IMR-90 (cell line): Measurements from ENCODE around the gene KRT86. TPM values are rescaled to one million over a fixed set of nuclear protein-coding genes. Genes with fewer than 3 reads are reported as not detected.
A peak's percentile ranks its signal among the peaks of the same experiment; 100 is the strongest.

ENCODE experiments used
- ATAC-seq: fragments of 200-7000 bp; cut with Tn5 transposase; 2 replicates; pipeline ENCODE4 v1.9.1; 2020; ENCODE audit warnings: low read depth, mild to moderate bottlenecking, moderate library complexity
- BruUV-seq: library from RNA; stranded (reverse); fragments of 400-500 nt; replicated peaks from 2 replicates; lab custom pipeline; 2021; lab: Mats Ljungman, UMichigan
- CTCF ChIA-PET: fragments of 300-600 bp; formaldehyde crosslinking; extraction: SDS; loops from one replicate; lab custom pipeline; 2021; ENCODE audit warnings: antibody characterized with exemption; lab: Yijun Ruan, JAX
- POLR2A ChIA-PET: fragments of 300-600 bp; sonication (Branson Sonifier 250); formaldehyde crosslinking; loops from one replicate; lab custom pipeline; 2022; ENCODE audit warnings: antibody characterized with exemption; ENCODE audit not compliant: unreplicated experiment; lab: Charles Lee
- DNase-seq: peaks from one replicate; pipeline ENCODE4 v3.0.0; 2013
- H2AFZ ChIP-seq: replicated peaks from 2 replicates; pipeline ENCODE3; 2013; ENCODE audit warnings: low read length, mild to moderate bottlenecking; ENCODE audit not compliant: poor library complexity
- H2AK5ac ChIP-seq: 2 replicates; pipeline ENCODE4 v1.6.1; 2013; ENCODE audit warnings: low read depth, low read length, inconsistent platforms
- H2AK9ac ChIP-seq: replicated peaks from 2 replicates; pipeline ENCODE3; 2013; ENCODE audit warnings: mild to moderate bottlenecking, low read depth, low read length, moderate library complexity; ENCODE audit not compliant: poor library complexity
- H2BK120ac ChIP-seq: 2 replicates; pipeline ENCODE4 v1.6.1; 2013; ENCODE audit warnings: low read depth, low read length, inconsistent platforms
- H2BK15ac ChIP-seq: 3 replicates; pipeline ENCODE4 v1.6.1; 2013; ENCODE audit warnings: low read depth, low read length, inconsistent platforms
- H2BK20ac ChIP-seq: 2 replicates; pipeline ENCODE4 v1.6.1; 2013; ENCODE audit warnings: low read depth, mild to moderate bottlenecking, inconsistent platforms, low read length, moderate library complexity
- H2BK5ac ChIP-seq: 2 replicates; pipeline ENCODE4 v1.6.1; 2013; ENCODE audit warnings: mild to moderate bottlenecking, low read depth, low read length, inconsistent platforms; ENCODE audit not compliant: poor library complexity, severe bottlenecking
- H3K14ac ChIP-seq: replicated peaks from 2 replicates; pipeline ENCODE4 v1.6.1; 2013; ENCODE audit warnings: low read depth, low read length, inconsistent platforms
- H3K18ac ChIP-seq: 2 replicates; pipeline ENCODE4 v1.6.1; 2013; ENCODE audit warnings: low read depth, low read length, control low read depth
- H3K23ac ChIP-seq: 2 replicates; pipeline ENCODE4 v1.6.1; 2013; ENCODE audit warnings: low read depth, low read length, inconsistent platforms
- H3K27ac ChIP-seq: 2 replicates; pipeline ENCODE4 v1.5.1; 2013; ENCODE audit warnings: mild to moderate bottlenecking, control low read depth, low read length; ENCODE audit not compliant: insufficient read depth
- H3K27me3 ChIP-seq: 2 replicates; pipeline ENCODE4 v1.6.1; 2013; ENCODE audit warnings: low read length; ENCODE audit not compliant: control insufficient read depth, insufficient read depth
- H3K36me3 ChIP-seq: 2 replicates; pipeline ENCODE4 v1.6.1; 2013; ENCODE audit warnings: low read length, mixed read lengths; ENCODE audit not compliant: control insufficient read depth, insufficient read depth
- H3K4ac ChIP-seq: 2 replicates; pipeline ENCODE4 v1.6.1; 2013; ENCODE audit warnings: low read depth, low read length, inconsistent platforms
- H3K4me1 ChIP-seq: 2 replicates; pipeline ENCODE4 v1.6.1; 2013; ENCODE audit warnings: low read length, mixed read lengths; ENCODE audit not compliant: control insufficient read depth, insufficient read depth
- H3K4me2 ChIP-seq: 2 replicates; pipeline ENCODE4 v1.6.1; 2013; ENCODE audit warnings: low read depth, mild to moderate bottlenecking, control low read depth, low read length, moderate library complexity
- H3K4me3 ChIP-seq: 2 replicates; pipeline ENCODE4 v1.5.1; 2013; ENCODE audit warnings: low read depth, mild to moderate bottlenecking, control low read depth, low read length, moderate library complexity; ENCODE audit not compliant: insufficient read depth
- H3K56ac ChIP-seq: 2 replicates; pipeline ENCODE4 v1.6.1; 2013; ENCODE audit warnings: low read length, inconsistent platforms; ENCODE audit not compliant: insufficient read depth; ENCODE audit errors: extremely low read depth
- H3K79me1 ChIP-seq, 2 experiments: 2 replicates each; pipeline ENCODE4 v1.6.1; 2013; ENCODE audit warnings: low read length in 2 of 2, inconsistent platforms in 1 of 2, low read depth in 1 of 2
- H3K9ac ChIP-seq: 2 replicates; pipeline ENCODE4 v1.6.1; 2013; ENCODE audit warnings: low read depth, low read length, control low read depth
- H3K9me1 ChIP-seq: 2 replicates; pipeline ENCODE4 v1.6.1; 2013; ENCODE audit warnings: low read length, inconsistent platforms; ENCODE audit not compliant: insufficient read depth
- H3K9me3 ChIP-seq: 2 replicates; pipeline ENCODE4 v1.6.1; 2013; ENCODE audit warnings: low read length; ENCODE audit not compliant: control insufficient read depth, insufficient read depth
- H4K20me1 ChIP-seq: 2 replicates; pipeline ENCODE4 v1.6.1; 2013; ENCODE audit warnings: low read length, inconsistent platforms; ENCODE audit not compliant: insufficient read depth
- H4K5ac ChIP-seq: 2 replicates; pipeline ENCODE4 v1.6.1; 2013; ENCODE audit warnings: mild to moderate bottlenecking, low read depth, low read length, control low read depth
- H4K8ac ChIP-seq, 2 experiments: 2 replicates each; pipeline ENCODE4 v1.6.1; 2013; ENCODE audit warnings: low read depth in 2 of 2, low read length in 2 of 2, control low read depth in 1 of 2, inconsistent platforms in 1 of 2
- H4K91ac ChIP-seq: 2 replicates; pipeline ENCODE4 v1.6.1; 2013; ENCODE audit warnings: low read depth, low read length, inconsistent platforms; ENCODE audit not compliant: insufficient read depth
- CHD1 ChIP-seq: IDR thresholded peaks from 2 replicates; pipeline ENCODE4 v1.6.1; 2012; ENCODE audit warnings: low read depth, low read length, improper control_type of control experiment
- FOS ChIP-seq: fragments of 150-350 bp; IDR thresholded peaks from 2 replicates; pipeline ENCODE4 v1.6.1; 2016; ENCODE audit warnings: low read depth, low read length
- NFE2L2 ChIP-seq: fragments of 150-350 bp; IDR thresholded peaks from 2 replicates; pipeline ENCODE4 v1.6.1; 2016; ENCODE audit warnings: low read depth, mild to moderate bottlenecking, low read length
- RFX5 ChIP-seq: IDR thresholded peaks from 2 replicates; pipeline ENCODE4 v1.8.0; 2012; ENCODE audit warnings: low read depth, mild to moderate bottlenecking, low read length, moderate library complexity
- WGBS, 2 experiments: methylation state at CpG; one replicate each; pipeline versions ENCODE4 v1.1.5 to v1.1.7; 2013; ENCODE audit warnings: missing lambda C conversion rate in 2 of 2; ENCODE audit not compliant: insufficient read length in 1 of 2; ENCODE audit errors: extremely low coverage in 2 of 2; 5-methylcytosine and 5-hydroxymethylcytosine counted together
- dilution Hi-C: fragments of 300-500 bp; cut with HindIII; formaldehyde crosslinking; loops from one replicate; pipeline ENCODE4 v1.14.3; 2018; ENCODE audit warnings: low sequenced_read_pairs; ENCODE audit not compliant: unreplicated experiment
- in situ Hi-C: fragments of 300-500 bp; cut with MboI; formaldehyde crosslinking; loops from 3 replicates; pipeline ENCODE4 v1.14.3; 2019; ENCODE audit warnings: low sequenced_read_pairs, inconsistent platforms, mixed read lengths
- intact Hi-C: fragments of 100-400 bp; cut with micrococcal nuclease; formaldehyde crosslinking; loops from 2 replicates; pipeline ENCODE4 v1.10.0; 2022
- polyA plus RNA-seq, 3 experiments: library from polyadenylated mRNA; depleted of rRNA; stranded (reverse); fragments of >200 nt; gene quantifications; 2 replicates each; pipeline ENCODE4 v1.2.3, GENCODE V29; 2012; ENCODE audit warnings: low replicate concordance in 1 of 3
- total RNA-seq: library from RNA; depleted of rRNA; stranded (reverse); fragments of >200 nt; gene quantifications from 2 replicates; pipeline ENCODE4 v1.2.3, GENCODE V29; 2012

KRT86 gene
- total and polyA plus RNA-seq, 2 of the 4 experiments (the other 2 are of a cell fraction), result not detected

GRCh38 chr12:52259657-52260243, 14.7 kb upstream of the KRT86 start:
- DNase-seq (no peak), ATAC-seq (peak; percentile 40; the same call in 1 of the 2 replicates)
- Histone ChIP-seq H3K4me1 (peaks cover 14% of the 10 kb centered on the region), H3K4ac (0 out of 2 replicates have a peak overlapping the region, but pooled peaks have one; percentile 3), H3K79me1 (no peaks in the 10 kb centered on the region), H4K5ac (no peak overlapping the region), H4K20me1 (no peaks in the 10 kb centered on the region), H2AFZ (no peak overlapping the region), H3K9me1 (peaks cover 10% of the 10 kb centered on the region), H3K4me3 (no peak overlapping the region), H3K56ac (no peak overlapping the region), H3K18ac (no peak overlapping the region), H3K23ac (no peak overlapping the region), H3K9me3 (0 out of 2 replicates have a peak, but pooled peaks cover 2% of the 10 kb centered on the region), H2BK5ac (no peak overlapping the region), H2AK9ac (no peak overlapping the region), H3K14ac (no peak overlapping the region), H3K27me3 (peaks cover 39% of the 10 kb centered on the region), H4K91ac (no peak overlapping the region), H3K27ac (no peak overlapping the region), H2BK15ac (no peak overlapping the region), H3K36me3 (no peaks in the 10 kb centered on the region), H3K4me2 (no peak overlapping the region), H2BK120ac (no peak overlapping the region), H2BK20ac (peak overlapping the region; percentile 20; the same call in 1 of the 2 replicates), H3K9ac (no peak overlapping the region), H2AK5ac (0 out of 2 replicates have a peak overlapping the region, but pooled peaks have one; percentile 48), H4K8ac (no peak overlapping the region)
- no TSS peak for BruUV-seq
- TF ChIP-seq RFX5 (no peak), FOS (no peak), CHD1 (no peak), NFE2L2 (no peak)
- no CpG with 5 or more reads among the region's 6 CpGs for WGBS, 2 experiments
- ChIA-PET CTCF (interaction anchor here (1.1 to 2.5 kb wide), 2 partner anchors 20 to 112 kb away, joined by 3 to 5 read pairs; no protein-coding TSS in a partner anchor), POLR2A (no interaction called here)
- intact Hi-C loops (no loop called here), dilution Hi-C loops (no loop called here), in situ Hi-C loops (no loop called here)
